Adipose tissue (tissue), 3 donors: ENCODE data around the gene PLEKHG1. TPM values are rescaled to one million over a fixed set of nuclear protein-coding genes. Genes with fewer than 3 reads are reported as not detected.

ENCODE experiments used
- H3K27ac ChIP-seq: one replicate; pipeline ENCODE4 v1.5.1; 2013; ENCODE audit warnings: low read depth, low read length
- WGBS, 3 donors: extraction: QIAGEN DNeasy Blood & Tissue Kit; methylation state at CpG; one replicate each; pipeline ENCODE4 v1.1.7; 2013; 5-methylcytosine and 5-hydroxymethylcytosine counted together
- polyA plus RNA-seq, 3 donors: library from polyadenylated mRNA; stranded (reverse); fragments of 200-250 nt; gene quantifications; one replicate each; pipeline ENCODE4 v1.2.3, GENCODE V29; 2013
- donor health status: healthy with polysubstance abuse.
- donor health status: Bipolar disorder and iron deficiency.
- donor health status: healthy.

The PLEKHG1 gene
- polyA plus RNA-seq, 3 donors = 1.3 to 15.1 (median 5.7) TPM

DNA sequence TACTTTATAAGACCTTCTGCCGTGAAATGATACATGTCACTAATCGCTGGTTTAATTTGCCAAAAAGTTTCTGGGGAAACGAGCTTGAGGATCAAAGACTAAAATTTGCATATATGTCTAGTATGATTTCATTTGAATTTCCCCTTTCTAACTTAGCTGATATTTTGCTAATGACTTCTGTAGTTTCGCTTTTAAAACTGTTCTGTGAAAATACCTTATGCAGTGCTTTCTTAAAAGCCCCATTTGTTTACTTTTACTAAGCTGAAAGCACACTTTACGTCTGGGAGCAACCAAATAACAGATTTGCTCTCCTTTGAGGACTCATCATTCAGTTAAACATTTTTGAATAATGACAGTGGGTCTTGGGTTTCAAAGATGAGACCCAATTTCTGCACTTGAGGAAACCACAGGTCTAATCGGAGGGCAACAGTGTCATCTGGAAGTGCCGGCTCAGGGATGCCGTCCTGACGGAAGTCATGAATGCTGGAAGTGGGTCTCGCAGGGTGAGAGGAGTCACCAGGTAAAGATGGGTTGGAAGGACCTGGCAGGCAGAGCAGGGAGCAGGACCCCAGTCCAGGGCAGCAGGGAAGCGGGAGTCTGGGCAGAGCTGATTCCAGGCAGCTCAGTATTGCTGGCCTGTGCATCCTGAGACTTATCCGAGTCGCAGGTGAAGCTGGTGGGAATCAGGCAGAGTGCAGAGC lies 33.2 kb downstream of the PLEKHG1 start:
- no peak overlapping the region for H3K27ac ChIP-seq
- 56 to 76% (median 72%) methylated on average over 12 to 13 of the region's 13 CpGs for WGBS, 3 donors

DNA sequence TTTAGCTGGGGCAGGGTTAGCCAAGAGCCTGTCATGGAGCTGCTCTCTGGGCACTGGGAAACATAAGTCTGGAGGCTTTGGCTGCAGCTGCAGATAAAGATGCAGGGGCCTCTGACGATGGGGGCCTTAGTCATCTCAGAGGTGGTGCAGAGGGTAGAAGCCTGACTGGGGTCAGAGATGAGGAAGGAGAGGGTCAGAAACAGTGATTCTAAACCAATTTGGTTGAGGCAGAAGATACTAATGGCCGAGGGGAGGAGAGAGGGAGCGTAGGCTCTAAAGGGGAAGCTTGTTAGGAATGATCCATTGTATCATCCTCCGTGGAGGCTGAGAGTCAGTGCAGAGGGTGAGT lies 33.8 kb downstream of the PLEKHG1 start:
- 84 to 86% (median 84%) methylated on average over 4 of the region's 4 CpGs for WGBS, 3 donors
- no peak overlapping the region for H3K27ac ChIP-seq

GRCh38 chr6:150634176-150634963 lies 34.7 kb downstream of the PLEKHG1 start:
- no peak overlapping the region for H3K27ac ChIP-seq

GRCh38 chr6:150634964-150635292 lies 35.2 kb downstream of the PLEKHG1 start:
- WGBS, 3 donors = 38 to 57% (median 43%) methylated on average over 1 of the region's 1 CpG
- no peak overlapping the region for H3K27ac ChIP-seq

More at GRCh38 chr6:150634176-150634963, 34.7 kb downstream of the PLEKHG1 start:
- 48 to 72% (median 54%) methylated on average over 4 of the region's 4 CpGs for WGBS, 3 donors

DNA sequence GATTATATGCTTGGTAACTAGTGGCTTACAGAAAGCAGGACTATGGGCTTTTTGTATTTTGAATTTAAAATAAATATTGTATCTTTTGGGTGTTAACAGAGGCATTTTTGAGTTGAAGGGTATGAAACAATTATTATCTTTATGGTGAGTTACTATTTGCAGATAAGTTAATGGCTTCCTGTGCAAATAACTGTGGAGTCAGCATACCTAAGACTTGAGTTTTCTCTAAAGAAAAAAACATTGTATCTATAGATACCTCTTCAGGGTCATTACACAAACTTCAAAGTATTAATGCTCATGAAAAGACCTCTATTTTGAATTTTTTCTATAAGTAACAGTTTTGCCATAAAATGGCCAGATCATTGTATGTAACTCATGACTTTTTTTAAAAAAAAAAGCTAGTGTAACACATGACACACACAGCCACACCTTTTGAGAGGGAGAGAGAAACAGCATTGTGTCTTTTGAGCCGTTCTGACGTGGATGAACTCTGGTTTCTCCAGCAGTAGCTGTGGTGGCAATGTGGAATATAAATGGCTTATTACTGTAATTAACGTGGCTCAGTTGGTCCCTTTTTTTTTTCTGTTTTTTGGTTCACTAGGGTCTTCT lies 36.3 kb downstream of the PLEKHG1 start:
- 75 to 84% (median 77%) methylated on average over 3 of the region's 3 CpGs for WGBS, 3 donors
- no peak overlapping the region for H3K27ac ChIP-seq

- WGBS, 3 donors = 79 to 96% (median 83%) methylated on average over 1 of the region's 1 CpG
- H3K27ac ChIP-seq = no peak overlapping the region
Observed at GRCh38 chr6:150636808-150637207, 37.1 kb downstream of the PLEKHG1 start.

DNA sequence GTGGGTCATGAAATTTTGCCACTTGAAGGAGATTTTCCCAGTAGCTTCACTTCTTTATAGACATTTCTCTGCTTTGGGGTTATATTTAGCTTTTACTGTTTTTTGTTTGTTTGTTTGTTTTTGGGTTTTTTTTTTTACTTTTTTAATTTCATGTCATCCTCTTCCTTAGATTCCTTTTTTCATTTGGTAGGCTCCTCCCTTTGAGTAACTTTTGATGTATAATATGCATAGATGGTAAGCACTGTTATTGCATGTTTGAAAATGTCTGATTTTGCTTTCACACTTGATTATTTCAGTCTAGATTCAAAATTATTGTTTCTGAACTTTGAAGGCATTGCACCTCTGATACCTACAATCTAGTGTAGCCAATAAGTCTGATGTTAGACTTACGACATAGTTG lies 37.6 kb downstream of the PLEKHG1 start:
- 88 to 98% (median 94%) methylated on average over 1 of the region's 1 CpG for WGBS, 3 donors
- H3K27ac ChIP-seq = no peak overlapping the region

- WGBS, 3 donors = 66 to 78% (median 74%) methylated on average over 1 of the region's 1 CpG
Observed at GRCh38 chr6:150638267-150638666, 38.6 kb downstream of the PLEKHG1 start.

GRCh38 chr6:150638765-150639164 lies 39.1 kb downstream of the PLEKHG1 start:
- H3K27ac ChIP-seq = no peak overlapping the region
- 94 to 97% (median 95%) methylated on average over 1 of the region's 1 CpG for WGBS, 3 donors

More at GRCh38 chr6:150638267-150638666, 38.6 kb downstream of the PLEKHG1 start:
- H3K27ac ChIP-seq = no peak overlapping the region

GRCh38 chr6:150639823-150640331 lies 40.2 kb downstream of the PLEKHG1 start:
- WGBS, 3 donors = 88 to 93% (median 89%) methylated on average over 9 of the region's 9 CpGs
- H3K27ac ChIP-seq = no peak overlapping the region

GRCh38 chr6:150640556-150641209 lies 41.0 kb downstream of the PLEKHG1 start:
- 82 to 88% (median 87%) methylated on average over 7 of the region's 7 CpGs for WGBS, 3 donors
- H3K27ac ChIP-seq = no peak overlapping the region

GRCh38 chr6:150641398-150642139 lies 41.9 kb downstream of the PLEKHG1 start:
- 1 to 45% (median 4%) methylated on average over 6 of the region's 6 CpGs for WGBS, 3 donors

DNA sequence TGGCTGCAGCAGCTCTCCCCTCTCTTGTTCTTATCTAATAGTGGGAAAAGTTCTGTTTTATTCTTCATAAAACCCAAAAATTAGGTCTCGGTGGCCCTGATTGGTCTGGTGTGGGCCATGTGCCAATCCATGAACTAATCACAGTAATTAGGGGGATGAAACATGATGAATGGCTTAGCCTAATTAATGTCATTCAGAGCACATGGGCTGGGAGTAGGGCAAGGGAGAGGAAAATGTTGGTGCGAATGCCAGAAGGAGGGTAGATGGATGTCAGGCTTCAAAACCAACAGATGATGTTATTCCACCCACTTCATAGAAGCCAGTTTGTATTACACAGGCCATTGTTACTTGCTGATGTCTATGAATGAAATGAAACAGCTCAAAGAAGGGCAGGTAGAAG lies 46.5 kb downstream of the PLEKHG1 start:
- H3K27ac ChIP-seq = no peak overlapping the region
- WGBS, 3 donors = 84 to 98% (median 91%) methylated on average over 2 of the region's 2 CpGs

More at GRCh38 chr6:150641398-150642139, 41.9 kb downstream of the PLEKHG1 start:
- H3K27ac ChIP-seq = no peak overlapping the region

DNA sequence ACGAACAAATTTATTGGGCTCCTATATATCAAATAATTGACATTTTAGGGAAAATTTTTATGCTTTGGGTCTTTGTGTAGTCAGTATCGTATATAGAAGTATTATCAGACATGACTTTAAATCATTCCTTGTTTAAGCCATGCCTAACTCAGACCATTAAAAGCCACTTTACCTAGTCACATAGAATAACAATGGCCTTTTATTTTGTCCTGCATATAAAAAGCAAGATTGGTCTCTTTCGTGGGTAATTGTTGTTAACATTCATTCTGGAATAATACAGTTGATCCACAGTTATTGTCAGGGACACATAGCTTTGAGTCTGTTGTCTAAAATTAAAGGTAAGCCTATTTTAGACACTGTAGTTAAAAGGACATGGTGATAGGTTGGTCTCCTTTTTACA lies 47.4 kb downstream of the PLEKHG1 start:
- WGBS, 3 donors = 79 to 88% (median 84%) methylated on average over 3 of the region's 3 CpGs
- H3K27ac ChIP-seq = no peak overlapping the region
